Mammary epithelial cell (primary cell): ENCODE results near the gene SH3BGR.

ENCODE experiments used
- CTCF ChIP-seq, 2 donors: IDR thresholded peaks in 1 of 2; conservative IDR thresholded peaks in 1 of 2; 2 replicates each; pipeline ENCODE4 v1.5.1; 2011 to 2012; ENCODE audit warnings: inconsistent platforms in 2 of 2, low read length in 2 of 2, mild to moderate bottlenecking in 2 of 2, control low read depth in 1 of 2, low read depth in 1 of 2; ENCODE audit not compliant: insufficient read depth in 1 of 2; ENCODE audit errors: extremely low read depth in 1 of 2
- EZH2 ChIP-seq: IDR thresholded peaks from 2 replicates; pipeline ENCODE4 v1.6.1; 2012; ENCODE audit warnings: low read length, inconsistent platforms, borderline replicate concordance

GRCh38 chr21:39511102-39511501 is 59.3 kb downstream of the SH3BGR start:
- TF ChIP-seq CTCF (conservative IDR thresholded peaks at IDR 0.05 in 1 of 2, IDR thresholded peaks at IDR 0.05 in 1 of 2; ENCODE audit: extremely low read depth in 1 of 2, insufficient read depth in 1 of 2, low read depth in 1 of 2, low read length in 2 of 2) (no peak), EZH2 (no peak)
